ENCODE data around the gene RERE. TPM values are rescaled to one million over a fixed set of nuclear protein-coding genes. Genes with fewer than 3 reads are reported as not detected.

The RERE gene
- total and polyA plus RNA-seq, 2 experiments from 2014 or later, result 148 to 170 TPM

- no peak for TF ChIP-seq ZNF462 (CRISPR knock-in tag; IDR thresholded peaks at IDR 0.05)
- no peak for TF ChIP-seq ZNF331 (CRISPR knock-in tag; IDR thresholded peaks at IDR 0.05; ENCODE audit: low read depth)
- TF ChIP-seq EZH2 (IDR thresholded peaks at IDR 0.05; ENCODE audit: low read depth, unreplicated experiment), result no peak
- no peak for TF ChIP-seq NANOG (IDR thresholded peaks at IDR 0.05; ENCODE audit: borderline replicate concordance)
These were observed 39.6 kb downstream of the RERE start (continued) for GRCh38 chr1:8777867-8778266.

GRCh38 chr1:8776104-8776503, 41.3 kb downstream of the RERE start:
- TF ChIP-seq REST (IDR thresholded peaks at IDR 0.05; ENCODE audit: unreplicated experiment), result no peak
- TF ChIP-seq, protein P1, sequence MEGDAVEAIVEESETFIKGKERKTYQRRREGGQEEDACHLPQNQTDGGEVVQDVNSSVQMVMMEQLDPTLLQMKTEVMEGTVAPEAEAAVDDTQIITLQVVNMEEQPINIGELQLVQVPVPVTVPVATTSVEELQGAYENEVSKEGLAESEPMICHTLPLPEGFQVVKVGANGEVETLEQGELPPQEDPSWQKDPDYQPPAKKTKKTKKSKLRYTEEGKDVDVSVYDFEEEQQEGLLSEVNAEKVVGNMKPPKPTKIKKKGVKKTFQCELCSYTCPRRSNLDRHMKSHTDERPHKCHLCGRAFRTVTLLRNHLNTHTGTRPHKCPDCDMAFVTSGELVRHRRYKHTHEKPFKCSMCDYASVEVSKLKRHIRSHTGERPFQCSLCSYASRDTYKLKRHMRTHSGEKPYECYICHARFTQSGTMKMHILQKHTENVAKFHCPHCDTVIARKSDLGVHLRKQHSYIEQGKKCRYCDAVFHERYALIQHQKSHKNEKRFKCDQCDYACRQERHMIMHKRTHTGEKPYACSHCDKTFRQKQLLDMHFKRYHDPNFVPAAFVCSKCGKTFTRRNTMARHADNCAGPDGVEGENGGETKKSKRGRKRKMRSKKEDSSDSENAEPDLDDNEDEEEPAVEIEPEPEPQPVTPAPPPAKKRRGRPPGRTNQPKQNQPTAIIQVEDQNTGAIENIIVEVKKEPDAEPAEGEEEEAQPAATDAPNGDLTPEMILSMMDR (conservative IDR thresholded peaks at IDR 0.05; ENCODE audit: low read depth in 2 of 2), result peak; percentile 38 to 46
- Mint-ChIP-seq H3K4me1 (peaks cover 4% of the 10 kb centered on the region; the same call in 2 of the 3 replicates), H3K9me3 (no peaks in the 10 kb centered on the region), H3K27me3 (ENCODE audit: insufficient read depth, low read depth, poor library complexity) (peaks cover 2% of the 10 kb centered on the region), H3K27ac (no peak overlapping the region), H3K36me3 (ENCODE audit: low read depth) (0 out of 3 replicates have a peak, but pooled peaks cover 3% of the 10 kb centered on the region), H3K4me3 (no peak overlapping the region)
- H3K27ac ChIP-seq (ENCODE audit: low read depth), result no peak overlapping the region
- no peak overlapping the region for H3K4me2 ChIP-seq
- H3K4me3 ChIP-seq, result no peak overlapping the region
- peak; percentile 31 for DNase-seq (ENCODE audit: low spot score)
- H3K27me3 ChIP-seq (ENCODE audit: insufficient read depth), result no peaks in the 10 kb centered on the region
- H3F3A ChIP-seq (replicated peaks; ENCODE audit: low read depth), result no peaks in the 10 kb centered on the region
- H3K36me3 ChIP-seq (ENCODE audit: insufficient read depth), result no peaks in the 10 kb centered on the region
- peaks cover 5% of the 10 kb centered on the region; the same call in 1 of the 2 replicates for H3K4me1 ChIP-seq (ENCODE audit: insufficient read depth)
- ATAC-seq, result peak; percentile 43; the same call in 2 of the 3 replicates
- peaks cover 95% of the 10 kb centered on the region for H3K79me2 ChIP-seq (replicated peaks; ENCODE audit: insufficient read depth)
- no peaks in the 10 kb centered on the region for H3K9me2 ChIP-seq (ENCODE audit: insufficient read depth)
- peaks cover 23% of the 10 kb centered on the region for H4K20me1 ChIP-seq (replicated peaks; ENCODE audit: insufficient read depth)
- no peak overlapping the region for H2AFZ ChIP-seq
